GM18867 (cell line): ENCODE data around the gene IFNGR2.
"Not testable (repeated sequence)": the region's sequence is repeated elsewhere in the genome, so short reads cannot be mapped to it uniquely, and the experiment has no call there.

Experiments
- ATAC-seq: cut with Tn5 transposase; IDR thresholded peaks from one replicate; pipeline ENCODE4 v1.9.1; 2021; ENCODE audit warnings: mild to moderate bottlenecking, moderate library complexity; ENCODE audit not compliant: unreplicated experiment

IFNGR2 gene, protein sequence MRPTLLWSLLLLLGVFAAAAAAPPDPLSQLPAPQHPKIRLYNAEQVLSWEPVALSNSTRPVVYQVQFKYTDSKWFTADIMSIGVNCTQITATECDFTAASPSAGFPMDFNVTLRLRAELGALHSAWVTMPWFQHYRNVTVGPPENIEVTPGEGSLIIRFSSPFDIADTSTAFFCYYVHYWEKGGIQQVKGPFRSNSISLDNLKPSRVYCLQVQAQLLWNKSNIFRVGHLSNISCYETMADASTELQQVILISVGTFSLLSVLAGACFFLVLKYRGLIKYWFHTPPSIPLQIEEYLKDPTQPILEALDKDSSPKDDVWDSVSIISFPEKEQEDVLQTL

DNA sequence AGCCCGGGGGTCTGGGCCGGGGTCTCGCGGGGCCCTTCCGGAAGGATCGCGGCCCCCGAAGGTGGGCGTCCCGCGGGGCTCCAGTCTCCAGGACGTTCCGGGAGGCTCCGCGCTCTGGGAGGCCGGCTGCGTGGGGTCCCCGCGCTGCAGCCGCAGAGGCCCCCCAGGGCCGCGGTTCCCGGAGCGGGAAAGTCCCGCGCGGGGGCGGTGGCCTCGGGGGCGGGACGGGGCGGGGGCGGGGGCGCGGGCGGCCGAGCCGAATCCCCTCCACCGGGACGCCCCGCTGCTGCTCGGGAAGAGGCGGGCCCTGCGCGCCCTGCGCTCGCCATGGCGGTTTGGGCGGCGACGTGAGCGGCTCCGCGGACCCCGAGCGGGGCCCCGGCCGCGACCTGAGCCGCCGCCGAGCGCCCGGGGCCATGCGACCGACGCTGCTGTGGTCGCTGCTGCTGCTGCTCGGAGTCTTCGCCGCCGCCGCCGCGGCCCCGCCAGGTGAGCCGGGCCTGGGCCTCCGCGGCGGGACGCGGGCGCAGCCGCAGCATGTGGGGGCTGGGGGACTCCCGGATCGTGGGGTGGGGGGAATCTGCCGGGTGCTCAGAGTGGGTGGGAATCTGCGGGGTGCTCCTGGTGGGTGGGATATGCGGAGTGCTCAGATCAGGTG lies at the start of gene IFNGR2:
IFNGR2 (plus strand) TSS at position 286 of the 658 bp plus-strand sequence; CDS start at position 417, 131 bp downstream.
- peak; percentile 37 for ATAC-seq

DNA sequence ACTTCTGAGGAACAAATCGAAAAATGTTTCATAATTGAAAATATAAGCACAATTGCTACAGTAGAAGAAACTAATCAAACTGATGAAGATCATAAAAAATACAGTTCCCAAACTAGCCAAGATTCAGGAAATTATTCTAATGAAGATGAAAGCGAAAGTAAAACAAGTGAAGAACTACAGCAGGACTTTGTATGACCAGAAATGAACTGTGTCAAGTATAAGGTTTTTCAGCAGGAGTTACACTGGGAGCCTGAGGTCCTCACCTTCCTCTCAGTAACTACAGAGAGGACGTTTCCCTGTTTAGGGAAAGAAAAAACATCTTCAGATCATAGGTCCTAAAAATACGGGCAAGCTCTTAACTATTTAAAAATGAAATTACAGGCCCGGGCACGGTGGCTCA lies 47.9 kb upstream of the IFNGR2 start:
- ATAC-seq = no peak

DNA sequence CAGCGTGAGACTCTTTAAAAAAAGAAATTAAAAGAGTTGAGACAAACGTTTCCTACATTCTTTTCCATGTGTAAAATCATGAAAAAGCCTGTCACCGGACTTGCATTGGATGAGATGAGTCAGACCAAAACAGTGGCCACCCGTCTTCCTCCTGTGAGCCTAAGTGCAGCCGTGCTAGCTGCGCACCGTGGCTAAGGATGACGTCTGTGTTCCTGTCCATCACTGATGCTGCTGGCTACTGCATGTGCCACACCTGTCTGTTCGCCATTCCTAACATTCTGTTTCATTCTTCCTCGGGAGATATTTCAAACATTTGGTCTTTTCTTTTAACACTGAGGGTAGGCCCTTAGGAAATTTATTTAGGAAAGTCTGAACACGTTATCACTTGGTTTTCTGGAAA lies 47.2 kb upstream of the IFNGR2 start:
- no peak for ATAC-seq

DNA sequence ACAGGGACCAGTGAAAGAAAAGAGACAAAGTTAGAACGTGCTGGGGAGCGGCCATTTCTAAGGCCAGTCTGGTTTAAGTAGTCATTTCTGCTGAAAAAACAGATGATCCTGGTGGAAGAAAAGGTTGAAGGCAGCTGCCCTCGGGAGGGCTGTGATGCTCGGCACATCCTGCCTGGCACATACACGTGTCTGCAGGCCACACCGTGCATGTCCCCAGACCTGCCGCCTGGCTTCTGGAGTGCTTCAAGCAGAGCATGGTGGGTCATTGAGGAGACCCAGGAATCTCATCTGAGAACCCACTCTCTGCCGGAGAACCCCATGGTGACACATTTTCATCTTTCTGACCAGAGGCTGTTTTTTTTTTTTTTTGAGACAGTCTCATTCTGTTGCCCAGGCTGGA lies 46.0 kb upstream of the IFNGR2 start:
- no peak for ATAC-seq

DNA sequence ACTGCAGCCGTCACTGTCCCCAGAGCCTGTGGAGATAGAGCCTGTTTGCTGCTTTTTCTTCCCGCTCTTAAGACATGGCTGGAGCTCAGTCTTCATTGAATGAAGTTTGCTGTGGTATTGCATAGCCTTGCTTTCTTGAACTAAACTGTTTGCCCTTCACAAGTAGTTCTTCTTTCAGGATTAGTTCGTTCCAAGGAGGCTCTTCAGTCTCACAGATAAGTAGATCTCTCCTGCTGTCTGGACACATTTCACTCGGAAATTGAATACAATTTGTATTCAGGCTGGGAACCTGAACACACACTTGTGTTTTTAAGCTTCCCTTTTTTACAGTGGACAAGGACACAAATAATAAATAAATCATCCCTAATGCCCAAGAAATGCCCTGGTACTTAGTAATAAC lies 43.8 kb upstream of the IFNGR2 start:
- no peak for ATAC-seq

DNA sequence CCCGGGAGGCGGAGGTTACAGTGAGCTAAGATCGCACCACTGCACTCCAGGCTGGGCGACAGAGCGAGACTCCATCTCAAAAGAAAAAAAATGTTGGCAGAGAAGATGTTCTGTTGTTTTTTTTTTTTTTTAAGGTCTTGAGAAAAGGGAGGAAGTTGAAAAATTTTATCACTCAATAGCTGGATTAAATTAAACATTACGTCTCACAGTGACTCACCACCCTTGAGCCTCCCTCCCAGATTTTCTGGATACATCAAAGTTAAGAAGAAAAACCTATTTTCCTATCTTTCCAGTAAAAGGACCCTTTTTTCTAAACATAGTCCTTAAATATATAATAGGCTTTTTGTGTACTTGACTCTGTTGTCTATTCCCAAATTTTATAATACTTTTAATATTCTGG lies 42.9 kb upstream of the IFNGR2 start:
- ATAC-seq = no peak

DNA sequence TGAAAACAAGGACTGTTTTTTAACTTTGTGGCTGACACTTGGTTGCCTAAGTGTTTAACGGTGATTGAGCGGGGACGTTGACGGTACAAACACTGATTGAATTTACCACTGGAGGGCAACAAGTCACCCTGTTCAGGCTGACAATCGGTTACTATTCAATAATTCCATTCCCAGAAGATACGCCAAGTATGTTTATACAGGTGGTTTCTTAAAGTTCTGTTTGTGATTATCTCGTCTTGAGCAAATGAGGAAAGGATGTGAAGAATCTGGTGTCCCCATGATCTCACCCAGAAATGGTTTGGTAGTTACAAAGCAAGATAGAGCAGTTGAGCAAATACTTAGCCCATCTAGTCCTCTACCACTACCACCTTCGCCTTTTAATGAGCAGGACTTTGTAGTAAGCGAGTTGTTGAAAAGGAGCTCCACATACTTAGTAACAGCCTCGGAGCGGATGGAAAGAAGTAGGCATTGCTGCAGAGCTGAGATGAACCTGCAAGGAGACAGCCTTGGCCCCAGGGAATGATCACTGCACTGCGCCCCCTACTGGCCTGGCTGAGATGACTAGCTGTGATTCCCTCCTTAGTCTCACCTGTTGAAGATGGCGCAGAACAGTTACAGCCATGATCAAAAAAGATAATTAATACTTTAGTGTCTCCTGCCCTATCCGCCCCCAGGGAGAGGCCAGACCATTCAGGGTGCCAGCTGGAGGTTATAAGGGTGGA lies 42.2 kb upstream of the IFNGR2 start:
- ATAC-seq = peak; percentile 74

DNA sequence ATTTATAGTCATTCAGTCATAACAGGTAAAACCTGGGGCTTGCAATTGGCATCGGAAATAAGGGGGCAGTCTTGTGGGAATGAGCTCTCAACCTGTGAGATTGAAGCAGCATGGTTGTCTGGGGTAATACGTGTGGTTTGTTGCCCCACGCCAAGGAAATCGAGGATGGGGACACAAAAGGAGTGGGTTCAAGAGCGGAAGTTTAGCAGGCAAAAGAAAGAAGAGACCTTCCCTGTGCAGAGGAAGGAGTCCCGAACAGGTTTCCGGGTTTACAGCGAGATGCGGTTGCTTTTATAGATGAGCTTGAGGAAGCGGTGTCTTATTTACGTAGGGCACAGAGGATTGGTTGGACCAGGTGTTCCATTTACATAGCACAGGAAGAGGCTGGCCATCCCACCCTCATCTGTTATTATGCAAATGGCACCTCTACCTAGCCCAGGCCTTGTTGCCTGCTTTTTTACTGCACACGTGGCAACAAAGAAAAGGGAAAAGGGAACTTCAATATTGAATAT lies 41.1 kb upstream of the IFNGR2 start:
- ATAC-seq = no peak

DNA sequence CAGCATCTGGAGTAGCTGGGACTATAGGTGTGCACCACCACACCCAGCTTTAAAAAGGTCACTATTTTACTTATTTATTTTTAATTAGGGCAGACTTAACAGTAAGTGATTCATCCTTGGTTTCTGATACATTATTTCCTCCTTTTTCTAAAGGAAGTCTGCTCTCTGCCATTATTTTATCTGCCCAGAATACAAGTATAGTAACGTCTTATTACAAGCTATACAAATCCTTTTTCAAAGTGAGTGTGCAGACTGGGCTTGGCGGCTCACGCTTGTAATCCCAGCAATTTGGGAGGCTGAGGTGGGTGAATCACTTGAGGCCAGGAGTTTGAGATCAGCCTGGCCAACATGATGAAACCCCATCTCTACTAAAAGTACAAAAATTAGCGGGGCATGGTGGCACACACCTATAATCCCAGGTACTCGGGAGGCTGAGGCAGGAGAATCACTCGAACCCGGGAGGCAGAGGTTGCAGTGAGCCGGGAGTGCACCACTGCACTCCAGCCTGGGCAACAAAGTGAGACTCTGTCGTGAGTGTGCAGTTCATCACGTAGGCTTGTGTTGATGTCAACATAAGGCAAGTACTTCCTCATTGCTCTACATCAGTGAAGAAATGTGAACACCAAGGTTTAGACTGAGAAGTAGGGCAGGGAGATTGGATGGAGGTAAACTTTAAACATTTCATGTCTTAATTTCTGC lies 39.2 kb upstream of the IFNGR2 start:
- ATAC-seq = not testable (repeated sequence)

DNA sequence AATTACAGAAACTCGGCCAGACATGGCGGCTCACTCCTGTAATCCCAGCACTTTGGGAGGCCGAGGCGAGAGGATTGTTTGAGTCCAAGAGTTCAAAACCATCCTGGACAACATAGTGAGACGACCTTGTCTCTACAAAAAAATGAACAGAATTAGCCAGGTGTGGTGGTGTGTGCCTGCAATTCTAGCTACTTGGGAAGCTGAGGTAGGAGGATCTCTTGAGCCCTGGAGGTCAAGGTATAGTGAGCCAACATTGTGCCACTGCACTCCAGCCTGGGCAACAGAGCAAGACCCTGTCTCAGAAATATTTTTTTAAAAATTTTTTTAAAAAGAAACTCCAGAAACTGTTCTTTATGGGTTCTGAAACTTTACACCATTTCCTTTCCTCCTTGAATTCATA lies 38.4 kb upstream of the IFNGR2 start:
- no peak for ATAC-seq

DNA sequence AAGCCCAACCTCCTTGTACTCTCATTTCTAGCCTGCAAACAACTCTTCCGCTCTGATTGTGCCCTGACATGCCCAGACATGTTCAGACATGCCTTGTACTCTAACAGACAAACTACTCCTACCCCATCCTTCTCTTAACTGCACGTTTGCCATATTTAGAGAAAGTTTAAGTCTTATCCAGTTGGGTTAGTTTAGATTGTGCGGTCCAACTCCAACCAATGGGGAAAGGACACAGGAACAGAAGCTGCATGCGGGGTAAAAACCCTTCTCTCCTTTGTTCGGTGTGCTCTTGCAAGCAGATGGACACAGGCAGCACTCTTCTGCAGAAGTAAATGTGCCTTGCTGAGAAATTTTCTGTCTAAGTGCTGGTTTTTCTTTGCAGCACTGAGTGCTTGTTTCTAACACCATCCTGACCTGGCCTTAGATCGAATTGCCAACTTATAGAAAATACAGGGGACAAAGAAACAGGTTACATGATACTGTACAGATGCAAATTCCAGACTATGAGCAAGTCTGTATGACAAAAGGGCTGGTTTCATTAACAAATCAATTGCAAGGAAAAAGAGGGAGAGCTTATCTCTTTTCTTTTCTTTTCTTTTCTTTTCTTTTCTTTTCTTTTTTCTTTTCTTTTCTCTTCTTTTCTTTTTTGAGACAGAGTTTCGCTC lies 35.8 kb upstream of the IFNGR2 start:
- no peak for ATAC-seq

DNA sequence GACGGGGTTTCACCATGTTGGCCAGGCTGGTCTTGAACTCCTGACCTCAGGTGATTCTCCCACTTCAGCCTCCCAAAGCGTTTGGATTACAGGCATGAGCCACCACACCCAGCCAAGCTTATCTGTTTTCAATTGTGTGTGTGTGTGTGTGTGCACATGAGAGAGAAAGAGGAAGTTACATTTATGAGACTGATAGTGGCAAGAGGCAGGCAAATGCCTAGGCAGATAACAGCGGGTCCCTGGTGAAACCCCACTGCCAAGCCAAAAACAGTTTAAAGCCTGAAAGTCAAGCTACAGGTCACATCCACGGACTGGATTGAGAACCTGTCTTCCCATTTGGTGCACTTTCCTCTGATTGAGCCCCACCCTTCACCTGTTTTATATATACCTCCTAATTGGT lies 35.1 kb upstream of the IFNGR2 start:
- ATAC-seq = no peak

DNA sequence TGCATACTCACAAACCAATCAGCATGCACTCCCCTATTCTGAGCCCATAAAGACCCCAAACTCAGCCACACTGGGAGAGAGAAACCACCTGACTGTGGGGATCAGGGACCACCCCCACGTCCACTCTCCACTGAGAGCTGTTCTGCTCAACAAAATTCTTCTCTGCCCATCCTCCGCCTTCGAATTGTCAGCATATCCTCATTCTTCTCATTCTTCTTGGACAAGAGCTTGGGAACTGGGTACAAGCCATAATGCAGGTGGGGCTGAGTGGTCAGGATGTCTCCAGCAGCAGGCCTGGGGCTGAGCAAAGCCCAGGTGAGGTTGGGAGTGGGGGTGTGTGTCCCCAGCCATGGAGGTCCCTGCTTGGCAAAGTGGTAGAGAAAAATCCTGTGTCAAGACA lies 34.6 kb upstream of the IFNGR2 start:
- no peak for ATAC-seq

DNA sequence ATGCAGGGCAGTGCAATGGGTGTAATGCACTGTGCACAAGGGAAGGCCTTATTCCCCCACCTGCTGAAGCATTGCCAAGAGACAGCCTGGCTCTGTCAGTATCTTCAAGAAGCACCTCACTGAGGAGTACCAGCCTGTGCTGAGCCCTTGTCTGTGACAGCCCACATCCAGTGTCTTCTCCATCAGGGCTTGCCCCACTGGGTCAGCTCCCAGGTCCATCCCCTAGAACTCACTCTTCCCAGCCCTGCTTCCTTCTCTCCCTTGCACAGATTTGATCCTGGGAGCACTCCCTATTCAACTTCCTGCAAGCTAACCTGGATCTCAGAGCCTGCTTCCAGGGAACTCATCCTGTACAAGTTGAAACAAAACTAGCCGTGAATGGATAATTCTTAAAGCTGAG lies 33.6 kb upstream of the IFNGR2 start:
- no peak for ATAC-seq

DNA sequence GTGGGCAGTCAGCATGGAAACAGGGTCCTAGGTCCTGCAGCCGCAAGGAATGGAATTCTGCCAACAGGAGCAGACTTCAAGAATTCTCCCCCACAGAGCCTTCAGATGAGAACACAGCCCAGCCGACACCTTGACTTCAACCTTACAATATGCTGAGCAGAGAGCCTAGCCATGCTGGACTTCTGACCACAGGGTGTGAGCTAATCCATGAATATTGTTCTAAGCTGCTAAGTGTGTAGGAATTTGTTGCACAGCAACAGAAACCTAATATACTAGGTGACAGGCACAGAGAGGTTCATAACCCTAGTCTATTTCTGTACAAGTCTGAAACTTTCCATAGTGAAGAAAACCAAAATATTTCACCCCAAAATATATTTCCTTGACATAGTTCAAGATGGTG lies 32.9 kb upstream of the IFNGR2 start:
- no peak for ATAC-seq

DNA sequence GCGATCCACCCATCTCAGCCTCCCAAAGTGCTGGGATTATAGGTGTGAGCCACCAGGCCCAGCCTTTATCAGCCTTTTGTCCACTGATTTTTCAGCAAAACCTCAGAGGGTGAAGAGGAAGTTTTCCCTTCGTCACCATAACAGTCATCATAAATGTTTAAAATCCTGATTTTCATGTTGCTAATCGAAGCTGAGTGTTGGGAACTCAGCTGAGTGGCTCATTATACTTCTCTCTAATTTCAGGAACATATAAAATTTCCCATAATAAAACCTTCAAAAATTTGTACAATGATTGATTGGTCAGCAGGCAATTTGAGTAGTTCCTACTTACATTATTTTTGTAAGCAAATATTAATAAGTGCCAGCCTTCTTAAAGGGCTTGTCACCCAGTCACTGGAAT lies 31.8 kb upstream of the IFNGR2 start:
- no peak for ATAC-seq

DNA sequence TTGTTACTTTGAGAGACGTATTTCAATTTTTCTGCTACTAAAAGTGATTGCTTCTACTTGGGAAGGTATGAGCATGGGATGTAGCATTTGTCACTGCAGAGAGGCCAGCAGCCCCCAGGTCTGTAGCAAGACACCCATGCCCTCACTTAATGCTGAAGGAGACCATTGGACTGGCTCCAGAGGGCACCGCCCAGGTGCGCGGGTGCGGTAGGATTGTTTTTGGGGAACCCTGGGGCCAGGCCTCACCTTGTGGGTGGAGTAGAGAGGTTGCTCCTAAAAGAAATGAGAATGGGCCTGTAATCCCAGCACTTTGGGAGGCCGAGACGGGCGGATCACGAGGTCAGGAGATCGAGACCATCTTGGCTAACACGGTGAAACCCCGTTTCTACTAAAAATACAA lies 30.6 kb upstream of the IFNGR2 start:
- ATAC-seq = no peak

DNA sequence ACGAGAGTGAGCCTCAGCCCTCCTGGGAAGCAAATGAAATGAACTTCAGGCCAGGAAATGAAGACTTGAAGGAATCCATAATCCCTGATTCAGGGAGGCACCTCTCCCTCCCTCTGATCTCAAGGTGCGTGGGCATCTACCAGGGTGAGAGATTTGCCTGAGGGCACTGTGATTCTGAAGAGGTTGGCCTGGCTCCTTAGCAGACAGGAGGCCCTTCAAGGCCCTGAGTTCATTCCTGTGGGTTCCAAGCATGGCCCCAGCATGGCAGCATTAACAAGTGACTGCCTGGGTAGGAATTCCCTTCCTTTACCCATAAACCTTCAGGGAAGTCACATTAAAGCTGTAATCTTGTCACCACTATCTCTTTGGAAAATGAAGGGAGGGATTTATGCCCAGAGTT lies 29.8 kb upstream of the IFNGR2 start:
- no peak for ATAC-seq

DNA sequence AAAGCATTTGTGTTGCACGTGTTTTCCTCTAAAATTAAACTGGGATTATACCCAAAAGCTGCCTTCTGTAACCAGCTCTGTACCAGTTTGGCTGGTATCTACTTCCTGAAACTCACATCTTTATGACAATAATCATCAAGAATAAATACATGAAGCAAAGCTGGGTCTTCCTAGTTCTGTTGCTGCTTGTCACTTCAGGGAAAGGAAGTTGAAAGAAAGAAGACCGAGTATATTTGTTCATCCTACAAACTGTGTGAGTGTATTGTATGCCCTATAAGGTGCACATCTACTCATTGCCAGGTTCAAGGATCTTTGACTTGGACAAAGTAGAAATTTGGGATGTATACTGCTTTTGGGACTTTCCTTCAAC lies 29.1 kb upstream of the IFNGR2 start:
- no peak for ATAC-seq

DNA sequence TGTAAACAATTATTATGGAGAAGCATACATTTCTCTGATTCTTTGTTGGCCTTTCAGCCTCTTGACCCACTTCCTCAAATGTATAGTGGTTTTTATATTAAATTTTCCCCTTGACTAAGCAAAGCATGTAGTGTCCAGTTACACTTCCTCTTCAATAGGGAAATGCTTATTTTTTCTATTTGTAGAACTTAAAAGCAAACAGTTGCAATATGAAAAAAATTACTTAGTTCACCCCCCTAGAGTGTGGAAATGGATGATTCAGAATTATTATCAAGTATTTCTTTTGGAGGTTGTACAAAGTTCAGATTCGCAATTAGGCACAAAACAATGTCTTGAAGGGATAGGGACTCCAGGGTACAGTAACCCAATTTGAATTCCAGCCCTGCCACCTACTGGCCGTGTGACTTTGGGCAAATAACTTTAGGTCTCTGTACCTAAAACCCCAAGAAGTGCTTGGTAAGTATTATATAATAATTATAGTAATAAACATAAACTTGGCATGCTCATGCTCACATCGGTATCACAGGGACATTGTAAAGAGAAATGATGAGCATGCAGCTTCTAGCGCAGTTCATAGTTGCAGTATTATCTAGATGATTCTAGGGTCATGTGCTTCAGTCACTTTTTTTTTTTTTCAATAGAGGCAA lies 28.6 kb upstream of the IFNGR2 start:
- ATAC-seq = peak; percentile 46
